ENCODE results near the gene CCDC141.

DNA sequence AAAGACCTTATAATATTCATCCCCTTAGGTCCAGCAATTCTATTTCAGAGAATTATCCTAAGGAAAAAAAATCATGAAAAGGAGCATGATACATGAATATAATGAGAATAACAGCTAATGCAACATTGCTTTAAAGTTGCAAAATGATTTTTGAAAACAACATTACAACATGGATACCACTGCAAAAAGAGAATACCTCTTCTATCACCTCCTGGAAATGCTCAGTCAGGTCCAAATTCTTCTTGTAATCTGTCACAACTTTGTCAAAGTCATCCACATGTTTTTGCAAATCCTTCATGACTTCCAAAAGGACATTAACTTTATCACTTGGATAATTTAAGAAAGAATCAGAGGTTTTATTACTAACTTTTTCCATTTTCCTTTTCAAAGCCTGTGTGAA is 194.8 kb downstream of the CCDC141 start:
- TF ChIP-seq, protein P1, sequence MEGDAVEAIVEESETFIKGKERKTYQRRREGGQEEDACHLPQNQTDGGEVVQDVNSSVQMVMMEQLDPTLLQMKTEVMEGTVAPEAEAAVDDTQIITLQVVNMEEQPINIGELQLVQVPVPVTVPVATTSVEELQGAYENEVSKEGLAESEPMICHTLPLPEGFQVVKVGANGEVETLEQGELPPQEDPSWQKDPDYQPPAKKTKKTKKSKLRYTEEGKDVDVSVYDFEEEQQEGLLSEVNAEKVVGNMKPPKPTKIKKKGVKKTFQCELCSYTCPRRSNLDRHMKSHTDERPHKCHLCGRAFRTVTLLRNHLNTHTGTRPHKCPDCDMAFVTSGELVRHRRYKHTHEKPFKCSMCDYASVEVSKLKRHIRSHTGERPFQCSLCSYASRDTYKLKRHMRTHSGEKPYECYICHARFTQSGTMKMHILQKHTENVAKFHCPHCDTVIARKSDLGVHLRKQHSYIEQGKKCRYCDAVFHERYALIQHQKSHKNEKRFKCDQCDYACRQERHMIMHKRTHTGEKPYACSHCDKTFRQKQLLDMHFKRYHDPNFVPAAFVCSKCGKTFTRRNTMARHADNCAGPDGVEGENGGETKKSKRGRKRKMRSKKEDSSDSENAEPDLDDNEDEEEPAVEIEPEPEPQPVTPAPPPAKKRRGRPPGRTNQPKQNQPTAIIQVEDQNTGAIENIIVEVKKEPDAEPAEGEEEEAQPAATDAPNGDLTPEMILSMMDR (IDR thresholded peaks at IDR 0.05; ENCODE audit: borderline replicate concordance, extremely low read depth, low read length, poor library complexity, severe bottlenecking): no peak
- TF ChIP-seq EZH2 (IDR thresholded peaks at IDR 0.05; ENCODE audit: borderline replicate concordance, low read depth, low read length, severe bottlenecking): no peak
